Suprapubic skin (tissue), 4 donors: Measurements from ENCODE around the gene NRK.

Experiments
- CTCF ChIP-seq, 2 donors: fragments of 200-600 bp in 1 of 2; fragments of 450-650 bp in 1 of 2; sonication (generic) in 1 of 2; IDR thresholded peaks; one replicate each; pipeline ENCODE4 v1.5.1; 2016 to 2019; ENCODE audit warnings: antibody characterized with exemption in 2 of 2, mild to moderate bottlenecking in 1 of 2, moderate library complexity in 1 of 2
- POLR2A ChIP-seq, 2 donors: fragments of 450-650 bp; IDR thresholded peaks; one replicate each; pipeline ENCODE4 v1.6.1; 2017; ENCODE audit warnings: antibody characterized with exemption in 2 of 2, mild to moderate bottlenecking in 2 of 2, moderate library complexity in 2 of 2
- POLR2AphosphoS5 ChIP-seq, 3 donors: sonication (generic); formaldehyde crosslinking; IDR thresholded peaks; one replicate each; pipeline ENCODE4 v1.6.1; 2017; ENCODE audit warnings: antibody characterized with exemption in 3 of 3

- no peak for TF ChIP-seq POLR2A (IDR thresholded peaks at IDR 0.05)
- no peak for TF ChIP-seq POLR2AphosphoS5 (IDR thresholded peaks at IDR 0.05)
- no peak for TF ChIP-seq CTCF (IDR thresholded peaks at IDR 0.05)
These were observed 6.7 kb downstream of the NRK start for GRCh38 chrX:105829011-105829410.
